Measurements from ENCODE around the gene UBTD1. TPM values are rescaled to one million over a fixed set of nuclear protein-coding genes. Genes with fewer than 3 reads are reported as not detected.

UBTD1 gene
- total and polyA plus RNA-seq, 7 donors, result 16.0 to 59.2 (median 39.2) TPM

DNA sequence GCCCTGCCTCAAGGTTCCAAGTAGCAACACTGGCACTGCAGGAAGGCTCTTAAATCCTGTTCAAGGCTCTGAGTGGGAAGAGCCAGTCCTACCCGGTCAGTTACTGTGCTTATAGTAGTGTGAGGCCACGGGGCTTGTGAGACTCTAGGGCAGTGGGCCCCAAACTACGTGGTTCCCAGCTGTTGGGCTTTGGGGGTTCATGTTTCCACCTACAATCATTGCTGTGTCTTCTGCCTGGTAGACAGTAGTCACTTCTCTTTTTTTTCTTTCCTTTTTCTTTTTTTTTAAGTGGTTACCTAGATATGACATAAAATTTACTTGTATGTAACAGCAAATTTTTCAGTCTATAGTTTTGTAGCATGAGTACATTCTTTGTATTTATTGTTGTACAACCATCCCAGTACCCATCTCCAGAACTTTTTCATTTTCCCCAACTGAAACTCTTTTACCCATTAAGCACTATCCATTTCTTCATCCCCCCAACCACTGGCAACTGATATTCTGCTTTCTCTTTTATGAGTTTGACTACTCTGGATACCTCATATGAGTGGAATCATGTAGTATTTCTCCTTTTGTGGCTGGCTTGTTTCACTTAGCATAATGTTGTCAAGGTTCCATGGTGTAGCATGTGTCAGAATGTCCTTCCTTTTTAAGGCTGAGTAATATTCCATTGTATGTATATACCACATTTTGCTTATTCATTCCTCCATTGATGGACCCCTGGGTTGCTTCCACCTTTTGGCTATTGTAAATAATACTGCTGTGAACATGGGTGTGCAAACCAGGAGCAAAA lies 7.7 kb downstream of the UBTD1 start:
- H3K9me3 ChIP-seq, result no peaks in the 10 kb centered on the region
- intact Hi-C loops (cut with DNase I), result no loop called here
- TF ChIP-seq, protein P1, sequence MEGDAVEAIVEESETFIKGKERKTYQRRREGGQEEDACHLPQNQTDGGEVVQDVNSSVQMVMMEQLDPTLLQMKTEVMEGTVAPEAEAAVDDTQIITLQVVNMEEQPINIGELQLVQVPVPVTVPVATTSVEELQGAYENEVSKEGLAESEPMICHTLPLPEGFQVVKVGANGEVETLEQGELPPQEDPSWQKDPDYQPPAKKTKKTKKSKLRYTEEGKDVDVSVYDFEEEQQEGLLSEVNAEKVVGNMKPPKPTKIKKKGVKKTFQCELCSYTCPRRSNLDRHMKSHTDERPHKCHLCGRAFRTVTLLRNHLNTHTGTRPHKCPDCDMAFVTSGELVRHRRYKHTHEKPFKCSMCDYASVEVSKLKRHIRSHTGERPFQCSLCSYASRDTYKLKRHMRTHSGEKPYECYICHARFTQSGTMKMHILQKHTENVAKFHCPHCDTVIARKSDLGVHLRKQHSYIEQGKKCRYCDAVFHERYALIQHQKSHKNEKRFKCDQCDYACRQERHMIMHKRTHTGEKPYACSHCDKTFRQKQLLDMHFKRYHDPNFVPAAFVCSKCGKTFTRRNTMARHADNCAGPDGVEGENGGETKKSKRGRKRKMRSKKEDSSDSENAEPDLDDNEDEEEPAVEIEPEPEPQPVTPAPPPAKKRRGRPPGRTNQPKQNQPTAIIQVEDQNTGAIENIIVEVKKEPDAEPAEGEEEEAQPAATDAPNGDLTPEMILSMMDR (IDR thresholded peaks at IDR 0.05), result no peak
- H3K36me3 ChIP-seq (ENCODE audit: insufficient read depth in 1 of 2, low read depth in 1 of 2), result no peaks in the 10 kb centered on the region
- 64 to 77% (median 71%) methylated on average over 3 of the region's 3 CpGs for WGBS, 3 donors
- DNase-seq, result no peak
- no peaks in the 10 kb centered on the region for H3K27me3 ChIP-seq (ENCODE audit: insufficient read depth in 3 of 3, low read length in 2 of 3)
- peaks cover 20% of the 10 kb centered on the region for H3K4me1 ChIP-seq
- no peak overlapping the region for H3K27ac ChIP-seq
- no peak overlapping the region for H3K4me3 ChIP-seq
- no peak for ATAC-seq

DNA sequence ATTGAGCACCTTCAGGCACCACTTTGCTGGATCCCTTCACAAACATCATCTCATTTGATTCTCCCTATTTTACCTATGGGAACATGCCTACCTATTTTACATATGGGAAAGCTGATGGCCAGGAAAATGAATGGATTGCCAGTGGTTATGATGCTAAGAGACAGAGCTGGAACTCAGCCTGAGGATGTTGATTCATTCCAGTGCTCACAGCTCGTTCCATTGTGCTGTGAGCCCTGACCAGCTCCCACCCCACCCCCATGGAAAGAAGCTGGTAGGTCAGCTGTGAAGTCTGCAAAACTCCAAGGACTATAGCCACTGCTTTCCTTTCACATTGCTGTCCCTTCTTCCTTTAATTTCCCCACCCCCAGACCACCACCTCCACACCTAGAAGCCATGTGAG lies 9.6 kb downstream of the UBTD1 start:
- Histone ChIP-seq H3K4me1 (peaks cover 17% of the 10 kb centered on the region), H3K36me3 (ENCODE audit: insufficient read depth in 1 of 2, low read depth in 1 of 2) (no peaks in the 10 kb centered on the region), H3K9me3 (no peaks in the 10 kb centered on the region), H3K27ac (no peak overlapping the region), H3K27me3 (ENCODE audit: insufficient read depth in 3 of 3, low read length in 2 of 3) (no peaks in the 10 kb centered on the region), H3K4me3 (no peak overlapping the region)
- TF ChIP-seq, protein P1 (IDR thresholded peaks at IDR 0.05), result no peak
- 33 to 46% (median 36%) methylated on average over 1 of the region's 1 CpG for WGBS, 3 donors
- intact Hi-C loops (cut with DNase I), result no loop called here
- DNase-seq, result no peak
- no peak for ATAC-seq

DNA sequence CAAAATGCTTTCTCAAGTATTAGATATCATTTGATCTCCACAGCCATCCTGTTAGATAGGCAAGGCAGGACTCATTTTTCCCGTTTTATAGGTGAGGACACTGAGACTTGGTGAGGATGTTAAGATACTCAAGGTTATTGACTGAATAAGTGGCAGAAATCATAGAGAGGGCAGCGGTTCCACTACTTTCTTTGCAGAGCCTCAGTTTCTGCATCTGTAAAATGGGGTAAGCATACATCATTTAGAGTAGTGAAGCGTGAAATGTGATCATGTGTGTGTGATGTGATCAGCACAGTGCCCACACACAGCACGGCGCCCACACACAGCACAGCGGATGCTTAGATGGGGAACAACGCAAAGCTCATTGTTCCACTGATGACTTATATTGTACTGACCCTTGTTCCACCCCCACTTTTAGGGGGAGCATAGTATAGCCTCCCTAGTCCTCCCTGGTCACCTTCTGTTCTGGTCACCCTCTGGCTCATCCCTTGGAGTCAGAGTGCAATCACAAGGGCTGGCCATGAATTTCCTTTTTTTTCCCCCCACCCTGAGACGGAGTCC lies 10.5 kb downstream of the UBTD1 start:
- DNase-seq (no peak), ATAC-seq (no peak)
- WGBS, 3 donors, result 94 to 97% (median 97%) methylated on average over 8 of the region's 8 CpGs
- H3K4me1 ChIP-seq, result peaks cover 19% of the 10 kb centered on the region
- H3K27me3 ChIP-seq (ENCODE audit: insufficient read depth in 3 of 3, low read length in 2 of 3), result no peaks in the 10 kb centered on the region
- no peaks in the 10 kb centered on the region for H3K36me3 ChIP-seq (ENCODE audit: insufficient read depth in 1 of 2, low read depth in 1 of 2)
- TF ChIP-seq, protein P1 (IDR thresholded peaks at IDR 0.05), result no peak
- no peaks in the 10 kb centered on the region for H3K9me3 ChIP-seq
- intact Hi-C loops (cut with DNase I), result no loop called here
- no peak overlapping the region for H3K27ac ChIP-seq
- no peak overlapping the region for H3K4me3 ChIP-seq

DNA sequence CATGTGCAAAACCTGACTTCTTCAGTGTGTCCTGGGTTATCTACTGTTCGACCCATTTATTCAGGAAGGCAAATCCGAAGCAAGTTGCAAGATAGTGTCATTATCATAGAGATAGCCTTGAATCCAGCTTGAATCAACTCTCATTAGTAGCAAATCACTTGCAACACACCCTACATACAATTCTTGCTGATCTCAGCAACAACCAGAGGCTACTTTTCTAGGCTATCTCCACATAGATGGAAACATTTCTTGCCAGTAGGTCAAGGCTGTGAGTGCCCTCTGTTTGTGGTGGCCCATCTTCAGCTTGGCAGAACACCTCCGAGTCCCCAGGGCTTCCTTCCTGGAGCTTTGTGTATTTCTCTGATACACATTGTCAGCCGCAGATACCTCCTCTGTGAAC lies 12.0 kb downstream of the UBTD1 start:
- TF ChIP-seq, protein P1 (IDR thresholded peaks at IDR 0.05), result no peak
- intact Hi-C loops (cut with DNase I), result no loop called here
- ATAC-seq (no peak), DNase-seq (no peak)
- Histone ChIP-seq H3K4me3 (no peak overlapping the region), H3K4me1 (peaks cover 21% of the 10 kb centered on the region), H3K9me3 (no peaks in the 10 kb centered on the region), H3K36me3 (ENCODE audit: insufficient read depth in 1 of 2, low read depth in 1 of 2) (no peaks in the 10 kb centered on the region), H3K27ac (no peak overlapping the region), H3K27me3 (ENCODE audit: insufficient read depth in 3 of 3, low read length in 2 of 3) (no peaks in the 10 kb centered on the region)
- 83 to 86% (median 84%) methylated on average over 4 of the region's 4 CpGs for whole genome bisulfite sequencing, 3 donors

All from psoas muscle (tissue), 8 donors.